ENCODE data around the gene DUSP28.

DNA sequence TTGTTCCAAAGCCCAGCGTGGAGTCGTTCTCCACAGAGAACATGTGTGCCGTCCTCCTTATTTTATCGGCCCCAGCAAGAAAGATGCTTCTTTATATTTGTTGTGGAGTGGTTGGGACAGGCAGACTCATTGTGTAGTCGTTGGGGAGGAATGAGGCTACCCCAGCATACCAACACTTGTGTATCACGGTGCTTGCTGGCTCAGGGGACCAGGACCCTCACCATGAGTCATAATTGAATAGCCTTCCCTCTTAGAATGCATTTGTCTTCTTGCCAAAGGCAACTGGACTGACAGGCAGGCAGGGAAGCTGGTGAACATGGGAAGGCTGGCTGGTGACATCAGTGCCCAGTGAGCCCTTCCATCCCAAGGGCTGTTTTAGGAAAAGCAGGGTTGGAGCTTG is 31.1 kb downstream of the DUSP28 start:
- TF ChIP-seq, protein P1, sequence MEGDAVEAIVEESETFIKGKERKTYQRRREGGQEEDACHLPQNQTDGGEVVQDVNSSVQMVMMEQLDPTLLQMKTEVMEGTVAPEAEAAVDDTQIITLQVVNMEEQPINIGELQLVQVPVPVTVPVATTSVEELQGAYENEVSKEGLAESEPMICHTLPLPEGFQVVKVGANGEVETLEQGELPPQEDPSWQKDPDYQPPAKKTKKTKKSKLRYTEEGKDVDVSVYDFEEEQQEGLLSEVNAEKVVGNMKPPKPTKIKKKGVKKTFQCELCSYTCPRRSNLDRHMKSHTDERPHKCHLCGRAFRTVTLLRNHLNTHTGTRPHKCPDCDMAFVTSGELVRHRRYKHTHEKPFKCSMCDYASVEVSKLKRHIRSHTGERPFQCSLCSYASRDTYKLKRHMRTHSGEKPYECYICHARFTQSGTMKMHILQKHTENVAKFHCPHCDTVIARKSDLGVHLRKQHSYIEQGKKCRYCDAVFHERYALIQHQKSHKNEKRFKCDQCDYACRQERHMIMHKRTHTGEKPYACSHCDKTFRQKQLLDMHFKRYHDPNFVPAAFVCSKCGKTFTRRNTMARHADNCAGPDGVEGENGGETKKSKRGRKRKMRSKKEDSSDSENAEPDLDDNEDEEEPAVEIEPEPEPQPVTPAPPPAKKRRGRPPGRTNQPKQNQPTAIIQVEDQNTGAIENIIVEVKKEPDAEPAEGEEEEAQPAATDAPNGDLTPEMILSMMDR (IDR thresholded peaks at IDR 0.05; ENCODE audit: low read depth, low read length), result no peak
- no peak for TF ChIP-seq EZH2phosphoT487 (IDR thresholded peaks at IDR 0.05; ENCODE audit: low read depth)

Data from OCI-LY3 (cell line).